GM19023 (cell line): ENCODE data around the gene RABEP2.
"Not testable (repeated sequence)": the region's sequence is repeated elsewhere in the genome, so short reads cannot be mapped to it uniquely, and the experiment has no call there.

Experiments used
- ATAC-seq: cut with Tn5 transposase; IDR thresholded peaks from one replicate; pipeline ENCODE4 v1.9.1; 2021; ENCODE audit warnings: mild to moderate bottlenecking, moderate library complexity; ENCODE audit not compliant: unreplicated experiment

The RABEP2 gene

DNA sequence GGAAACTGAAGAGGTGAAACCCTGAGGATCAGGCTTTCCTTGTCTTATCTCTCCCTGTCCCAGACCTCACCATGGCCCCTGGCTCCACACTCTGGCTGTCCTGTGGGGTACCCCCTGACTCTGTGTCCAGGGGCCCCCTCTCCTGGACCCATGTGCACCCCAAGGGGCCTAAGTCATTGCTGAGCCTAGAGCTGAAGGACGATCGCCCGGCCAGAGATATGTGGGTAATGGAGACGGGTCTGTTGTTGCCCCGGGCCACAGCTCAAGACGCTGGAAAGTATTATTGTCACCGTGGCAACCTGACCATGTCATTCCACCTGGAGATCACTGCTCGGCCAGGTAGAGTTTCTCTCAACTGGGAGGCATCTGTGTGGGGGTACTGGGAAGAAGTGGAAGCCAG lies 8.1 kb upstream of the RABEP2 start:
- no peak for ATAC-seq

DNA sequence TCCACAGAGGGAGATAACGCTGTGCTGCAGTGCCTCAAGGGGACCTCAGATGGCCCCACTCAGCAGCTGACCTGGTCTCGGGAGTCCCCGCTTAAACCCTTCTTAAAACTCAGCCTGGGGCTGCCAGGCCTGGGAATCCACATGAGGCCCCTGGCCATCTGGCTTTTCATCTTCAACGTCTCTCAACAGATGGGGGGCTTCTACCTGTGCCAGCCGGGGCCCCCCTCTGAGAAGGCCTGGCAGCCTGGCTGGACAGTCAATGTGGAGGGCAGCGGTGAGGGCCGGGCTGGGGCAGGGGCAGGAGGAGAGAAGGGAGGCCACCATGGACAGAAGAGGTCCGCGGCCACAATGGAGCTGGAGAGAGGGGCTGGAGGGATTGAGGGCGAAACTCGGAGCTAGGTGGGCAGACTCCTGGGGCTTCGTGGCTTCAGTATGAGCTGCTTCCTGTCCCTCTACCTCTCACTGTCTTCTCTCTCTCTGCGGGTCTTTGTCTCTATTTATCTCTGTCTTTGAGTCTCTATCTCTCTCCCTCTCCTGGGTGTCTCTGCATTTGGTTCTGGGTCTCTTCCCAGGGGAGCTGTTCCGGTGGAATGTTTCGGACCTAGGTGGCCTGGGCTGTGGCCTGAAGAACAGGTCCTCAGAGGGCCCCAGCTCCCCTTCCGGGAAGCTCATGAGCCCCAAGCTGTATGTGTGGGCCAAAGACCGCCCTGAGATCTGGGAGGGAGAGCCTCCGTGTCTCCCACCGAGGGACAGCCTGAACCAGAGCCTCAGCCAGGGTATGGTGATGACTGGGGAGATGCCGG lies 7.5 kb upstream of the RABEP2 start:
- ATAC-seq: no peak

DNA sequence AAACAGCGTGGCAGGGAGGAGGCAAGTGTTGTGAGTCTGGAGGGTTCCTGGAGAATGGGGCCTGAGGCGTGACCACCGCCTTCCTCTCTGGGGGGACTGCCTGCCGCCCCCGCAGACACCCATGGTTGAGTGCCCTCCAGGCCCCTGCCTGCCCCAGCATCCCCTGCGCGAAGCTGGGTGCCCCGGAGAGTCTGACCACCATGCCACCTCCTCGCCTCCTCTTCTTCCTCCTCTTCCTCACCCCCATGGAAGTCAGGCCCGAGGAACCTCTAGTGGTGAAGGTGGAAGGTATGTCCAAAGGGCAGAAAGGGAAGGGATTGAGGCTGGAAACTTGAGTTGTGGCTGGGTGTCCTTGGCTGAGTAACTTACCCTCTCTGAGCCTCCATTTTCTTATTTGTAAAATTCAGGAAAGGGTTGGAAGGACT lies 6.8 kb upstream of the RABEP2 start, which contains the start of gene CD19:
Gene CD19, plus strand, starts transcription at position 171 of the 425 bp plus-strand sequence. Its CDS starts 30 bp downstream, at position 201.
- ATAC-seq: no peak

DNA sequence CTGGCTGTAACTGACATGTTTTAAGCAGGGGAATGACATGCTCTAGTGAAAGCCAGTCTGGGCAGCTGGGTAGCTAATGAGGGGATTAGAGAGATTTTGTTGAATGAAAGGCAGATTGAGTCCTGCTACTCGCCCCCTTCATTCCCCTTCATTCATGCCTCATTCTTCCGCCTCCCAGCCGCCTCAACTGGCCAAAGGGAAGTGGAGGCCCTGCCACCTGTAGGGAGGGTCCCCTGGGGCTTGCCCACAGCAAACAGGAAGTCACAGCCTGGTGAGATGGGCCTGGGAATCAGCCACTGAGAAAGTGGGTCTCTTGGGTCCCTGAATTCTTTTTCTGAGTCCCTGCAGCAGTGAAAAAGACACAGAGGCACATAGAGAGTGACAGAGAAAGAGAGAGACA lies 5.6 kb upstream of the RABEP2 start:
- no peak for ATAC-seq

DNA sequence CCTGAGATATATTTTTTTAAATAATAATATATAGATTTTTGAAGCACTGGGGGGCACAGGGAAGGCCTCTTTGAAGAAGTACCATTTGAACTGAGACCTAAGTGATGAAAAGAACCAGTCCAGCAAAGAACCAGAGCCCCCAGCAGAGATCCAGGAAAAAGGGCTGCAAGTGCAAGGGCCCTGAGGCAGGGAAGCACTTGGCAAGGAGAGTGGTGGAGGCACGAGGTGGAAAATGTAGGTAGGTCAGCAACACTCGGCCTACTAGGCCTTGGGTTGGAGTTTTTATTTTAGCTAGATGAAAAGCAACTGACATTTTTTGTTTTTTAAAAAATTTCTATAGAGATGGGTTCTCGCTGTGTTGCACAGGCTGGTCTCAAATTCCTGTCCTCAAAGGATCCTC lies 5.2 kb upstream of the RABEP2 start:
- ATAC-seq: no peak

DNA sequence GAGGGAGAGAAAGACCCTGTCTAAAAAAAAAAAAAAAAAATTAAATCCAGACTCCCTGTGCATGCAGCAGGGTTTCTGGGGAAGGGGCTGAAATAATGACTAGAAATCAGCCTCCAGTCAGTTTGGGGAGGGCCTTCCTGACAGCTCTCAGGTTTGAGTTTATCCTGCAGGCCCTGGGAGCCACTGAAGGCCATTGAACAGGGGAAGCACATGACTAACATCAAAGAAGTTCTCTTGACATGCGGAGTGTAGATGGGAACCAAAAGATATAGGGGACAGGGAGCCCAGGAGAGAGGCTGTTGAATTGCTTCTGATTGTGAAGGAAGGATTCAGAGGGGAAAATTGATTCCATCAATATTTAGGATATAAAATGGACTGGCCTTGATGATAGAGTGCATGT lies 2.8 kb upstream of the RABEP2 start:
- no peak for ATAC-seq

DNA sequence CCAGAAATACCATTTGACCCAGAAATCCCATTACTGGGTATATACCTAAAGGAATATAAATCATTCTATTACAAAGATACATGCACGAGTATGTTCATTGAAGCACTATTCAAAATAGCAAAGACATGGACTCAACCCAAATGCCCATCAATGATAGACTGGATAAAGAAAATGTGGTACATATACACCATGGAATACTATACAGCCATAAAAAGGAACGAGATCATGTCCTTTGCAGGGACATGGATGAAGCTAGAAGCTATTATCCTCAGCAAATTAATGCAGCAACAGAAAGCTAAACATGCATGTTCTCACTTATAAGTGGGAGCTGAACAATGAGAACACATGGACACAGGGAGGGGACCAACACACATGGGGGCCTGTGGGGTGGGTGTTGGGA lies 1.2 kb upstream of the RABEP2 start:
- not testable (repeated sequence) for ATAC-seq

DNA sequence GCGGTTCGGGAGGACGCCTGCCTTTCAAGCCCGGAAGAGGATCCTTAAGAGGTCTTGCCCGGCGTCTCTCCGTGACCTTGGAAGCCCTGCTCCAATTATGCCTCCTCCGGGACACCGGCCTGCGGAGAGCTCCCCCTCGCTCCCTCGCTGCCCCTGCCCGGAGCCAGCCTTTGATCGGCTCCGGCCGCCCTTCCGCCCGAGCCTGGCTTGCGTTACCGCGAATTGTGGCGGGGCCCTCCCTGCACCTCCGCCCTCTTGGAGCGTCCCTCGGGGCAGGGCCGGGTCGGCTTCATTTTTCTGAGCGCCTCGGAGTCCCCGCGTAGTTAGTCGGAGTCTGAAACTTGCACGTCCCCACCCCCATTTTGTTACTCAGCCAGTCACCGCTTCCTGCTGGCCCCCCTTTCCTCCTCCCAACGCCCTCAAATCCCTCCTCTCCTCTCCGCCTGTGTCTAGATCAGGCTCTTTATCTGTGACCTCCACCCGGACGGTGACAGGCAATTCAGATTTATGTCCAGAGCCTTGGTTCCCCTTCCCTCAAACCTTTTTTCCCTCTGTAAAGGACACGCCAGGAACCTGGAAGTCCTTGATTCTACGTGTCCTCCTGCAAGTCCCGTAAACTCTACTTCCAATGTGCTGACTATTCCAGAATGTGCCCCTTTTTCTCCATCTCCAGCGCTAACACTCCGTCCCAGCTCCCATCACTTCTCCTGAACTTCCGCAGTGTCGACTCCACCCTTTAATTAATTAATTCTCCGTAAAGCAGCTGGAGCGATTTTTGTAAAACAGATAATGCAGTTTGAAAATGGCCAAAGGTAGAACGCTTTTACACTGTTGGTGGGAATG lies 569 bp upstream of the RABEP2 start:
- ATAC-seq: peak; percentile 24

DNA sequence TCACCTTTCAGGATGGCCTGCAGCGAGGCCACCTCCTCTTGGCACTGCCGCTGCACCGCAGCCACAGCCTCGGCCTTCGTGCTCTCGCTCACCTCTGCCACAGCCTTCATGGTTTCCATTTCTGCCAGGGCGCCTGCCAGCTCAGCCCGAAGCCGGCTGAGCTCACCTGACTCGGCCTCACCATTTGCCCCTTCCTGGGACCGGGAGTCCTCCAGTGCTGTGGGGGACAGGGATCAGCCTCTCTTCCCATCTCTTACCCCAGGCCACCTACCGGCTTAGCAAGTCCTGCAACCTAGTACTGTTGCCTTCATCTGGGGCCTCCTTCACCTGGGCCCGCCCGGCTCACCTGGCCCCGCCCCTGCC lies 658 bp downstream of the RABEP2 start:
- ATAC-seq: no peak

DNA sequence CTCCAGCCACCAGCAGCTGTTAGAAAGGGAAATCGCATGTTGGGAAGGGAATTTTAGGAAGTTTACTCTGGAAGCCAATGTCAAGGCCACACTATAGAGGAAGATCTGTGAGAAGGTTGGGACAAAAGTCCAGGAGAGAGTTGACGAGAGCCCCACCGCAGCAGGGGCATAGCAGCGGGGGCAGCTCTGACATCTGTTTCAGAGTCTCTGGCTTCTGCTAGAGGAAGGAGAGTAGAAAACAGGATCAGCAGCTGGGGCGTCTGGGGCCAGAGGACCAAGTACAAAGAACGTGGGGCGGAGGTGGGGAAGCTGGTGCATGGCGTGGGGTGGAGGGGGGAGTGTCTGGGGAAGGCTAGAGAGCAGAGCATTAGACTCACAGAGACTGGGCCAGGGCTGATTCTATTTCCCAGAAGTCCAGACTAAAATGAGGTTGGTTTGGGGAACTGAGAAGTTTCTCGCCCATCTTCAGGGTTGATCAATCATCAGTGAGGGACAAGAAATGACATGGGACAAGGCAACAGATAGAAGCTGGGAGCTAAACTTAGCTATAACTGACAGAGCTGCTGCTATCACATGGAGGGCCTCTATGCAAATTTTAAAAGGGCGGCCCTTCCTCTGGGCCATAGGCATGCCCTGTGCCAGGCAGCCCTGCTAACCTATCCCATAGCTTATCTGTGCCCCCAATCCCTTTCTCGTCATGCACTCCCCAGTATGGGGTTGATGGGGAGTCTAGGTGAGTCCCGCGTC lies 1.2 kb downstream of the RABEP2 start:
- peak; percentile 46 for ATAC-seq

DNA sequence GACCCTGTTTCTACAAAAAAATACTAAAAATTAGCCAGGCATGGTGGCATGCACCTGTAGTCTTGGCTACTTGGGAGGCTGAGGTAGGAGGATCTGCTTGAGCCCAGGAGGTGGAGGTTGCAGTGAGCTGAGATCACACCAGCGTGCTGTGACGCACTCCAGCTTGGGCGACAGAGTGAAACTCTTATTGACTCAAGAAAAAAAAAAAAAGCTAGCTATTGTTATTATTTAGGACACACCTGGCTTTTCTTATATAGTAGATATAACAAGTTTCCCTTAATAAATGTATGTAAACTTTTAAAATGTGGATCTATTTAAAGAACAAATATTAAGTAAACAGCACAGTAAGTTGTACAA lies 1.8 kb downstream of the RABEP2 start:
- ATAC-seq: no peak

DNA sequence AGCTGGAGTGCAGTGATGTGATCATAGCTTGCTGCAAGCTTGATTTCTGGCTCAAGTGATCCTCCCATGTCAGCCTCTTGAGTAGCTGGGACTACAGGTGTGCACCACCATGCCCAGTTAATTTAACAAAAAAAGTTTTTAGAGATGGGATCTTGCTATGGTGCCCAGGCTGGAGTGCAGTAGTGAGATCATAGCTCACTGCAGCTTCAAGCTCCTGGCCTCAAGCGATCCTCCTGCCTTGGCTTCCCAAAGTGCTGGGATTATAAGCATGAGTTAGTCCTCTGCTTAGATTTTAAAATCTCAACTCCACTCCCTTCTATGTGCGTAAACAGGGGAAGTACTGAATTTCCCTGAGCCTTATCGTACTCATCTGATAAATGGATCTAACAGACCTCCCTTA lies 6.3 kb downstream of the RABEP2 start:
- no peak for ATAC-seq

DNA sequence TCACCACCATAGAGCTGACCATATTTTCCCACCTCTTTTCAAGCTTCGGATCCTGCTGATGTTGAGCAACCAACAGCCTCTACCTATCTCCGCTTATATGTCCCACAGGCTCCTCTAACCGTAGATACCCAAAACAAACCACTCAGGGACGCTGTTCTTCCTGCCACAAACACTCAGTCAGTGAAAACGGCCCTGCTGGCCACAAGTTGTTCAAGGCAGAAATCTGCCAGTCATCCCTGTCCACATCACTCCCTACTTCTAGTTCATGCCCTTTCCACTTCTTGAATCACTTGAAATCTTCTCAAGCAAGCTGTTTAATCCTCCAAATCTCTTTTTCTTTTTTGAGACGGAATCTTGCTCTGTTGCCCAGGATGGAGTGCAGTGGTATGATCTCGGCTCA lies 7.9 kb downstream of the RABEP2 start:
- ATAC-seq: no peak

DNA sequence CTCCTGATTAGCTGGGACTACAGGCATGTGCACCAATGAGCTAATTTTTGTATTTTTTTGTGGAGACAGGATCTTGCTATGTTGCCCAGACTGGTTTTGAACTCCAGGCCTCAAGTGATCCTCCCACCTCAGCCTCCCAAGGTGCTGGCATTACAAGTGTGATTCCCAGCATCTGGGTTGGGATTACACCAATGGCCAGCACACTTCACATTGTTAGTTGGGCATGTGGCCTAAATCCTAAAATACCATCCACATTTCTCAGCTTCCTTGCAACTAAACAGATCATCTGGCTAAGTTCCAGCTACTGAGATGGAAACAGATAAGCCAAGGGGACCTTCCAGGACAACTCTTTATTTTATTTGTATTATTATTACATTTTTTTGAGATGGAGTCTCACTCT lies 9.9 kb downstream of the RABEP2 start:
- no peak for ATAC-seq

DNA sequence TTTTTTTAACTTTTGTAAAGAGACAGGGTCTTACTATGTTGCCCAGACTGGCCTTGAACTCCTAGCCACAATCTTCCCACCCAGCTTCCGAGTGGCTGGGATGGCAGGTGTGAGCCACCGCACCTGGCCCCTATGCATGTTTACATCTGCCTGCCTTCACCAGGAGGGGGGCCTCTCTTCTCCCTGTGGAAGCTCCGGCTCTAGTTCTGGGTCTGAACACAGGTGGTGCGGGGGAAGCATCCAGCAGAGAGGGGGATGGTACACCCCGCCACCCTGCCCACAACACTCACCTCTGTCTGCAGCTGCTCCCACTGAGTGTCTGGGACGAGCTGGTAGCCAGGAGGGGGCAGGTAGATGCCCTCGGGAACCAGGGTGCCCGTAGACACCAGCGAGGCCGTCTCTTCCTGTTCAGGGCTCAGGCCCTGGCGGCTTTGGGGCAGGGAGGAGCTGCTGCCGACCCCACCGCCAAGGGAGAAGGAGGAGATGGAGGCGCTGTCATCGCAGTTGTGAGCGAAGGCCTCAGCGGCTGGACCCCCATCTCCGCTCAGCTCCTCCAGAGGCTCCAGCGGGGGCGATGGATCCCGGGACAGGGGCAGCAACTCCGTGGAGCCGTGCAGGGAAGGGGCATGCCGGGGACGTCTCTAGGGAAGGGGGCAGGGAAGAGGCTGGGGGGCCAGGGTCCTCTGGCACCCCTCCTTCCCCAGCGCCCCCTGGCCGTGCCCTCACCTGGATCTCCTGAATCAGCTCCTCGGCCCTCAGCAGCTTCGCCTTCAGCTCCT lies 10.9 kb downstream of the RABEP2 start:
- ATAC-seq: no peak

DNA sequence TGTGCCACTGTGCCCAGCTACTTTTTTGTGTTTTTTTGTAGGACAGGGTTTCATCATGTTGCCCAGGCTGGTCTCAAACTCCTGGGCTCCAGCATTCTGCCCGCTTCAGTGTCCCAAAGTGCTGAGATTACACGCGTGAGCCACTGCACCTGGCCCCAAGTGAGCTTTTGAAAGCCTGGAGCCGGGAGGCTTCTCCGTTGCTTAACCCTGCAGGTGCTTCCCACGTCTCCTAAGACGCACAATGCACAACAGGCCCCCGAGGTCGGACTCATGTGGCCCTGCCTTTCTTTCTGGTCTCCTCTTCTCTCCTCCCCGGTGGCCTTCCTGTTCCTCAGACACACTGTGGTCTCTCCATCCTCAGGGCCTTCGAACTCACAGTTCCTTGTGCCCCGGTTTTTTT lies 12.5 kb downstream of the RABEP2 start:
- ATAC-seq: no peak

DNA sequence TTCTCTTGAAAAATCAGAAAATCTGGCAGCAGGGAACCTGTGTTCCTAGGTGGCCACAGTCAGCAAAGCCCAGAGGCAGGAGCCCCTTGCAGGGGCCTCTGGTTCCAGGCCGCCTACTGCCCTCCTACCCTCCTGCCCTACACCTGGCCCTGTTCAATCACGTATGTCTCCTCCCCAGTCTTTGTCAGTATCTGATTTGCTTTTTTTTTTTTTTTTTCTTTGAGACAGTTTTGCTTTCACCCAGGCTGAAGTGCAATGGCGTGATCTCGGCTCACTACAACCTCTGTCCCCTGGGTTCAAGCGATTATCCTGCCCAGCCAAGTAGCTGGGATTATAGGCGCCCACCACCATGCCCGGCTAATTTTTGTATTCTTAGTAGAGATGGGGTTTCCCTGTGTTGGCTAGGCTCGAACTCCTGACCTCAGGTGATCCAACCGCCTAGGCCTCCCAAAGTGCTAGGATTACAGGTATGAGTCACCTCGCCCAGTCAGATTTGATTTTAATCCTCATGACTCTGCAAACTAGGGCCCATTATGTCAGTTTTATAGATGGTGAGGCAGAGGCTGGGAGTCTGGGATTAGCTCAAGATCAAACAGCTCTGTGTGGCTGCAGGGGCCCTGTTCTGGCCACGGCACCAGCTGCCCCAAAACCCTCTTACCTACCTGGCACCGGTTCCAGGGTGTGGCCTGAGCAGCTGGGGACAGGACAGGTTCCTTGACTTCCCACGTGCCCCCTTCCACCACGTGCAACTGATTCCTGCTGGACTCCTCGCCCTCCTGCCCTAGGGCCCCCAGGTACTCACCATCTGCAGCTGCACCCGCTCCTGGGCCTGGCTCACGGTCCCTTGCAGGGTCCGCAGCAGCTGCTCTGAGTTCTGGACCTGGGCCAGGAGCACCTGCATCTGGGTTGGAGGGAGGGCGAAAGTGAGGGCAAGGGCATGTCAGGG lies 14.7 kb downstream of the RABEP2 start:
- ATAC-seq: no peak

DNA sequence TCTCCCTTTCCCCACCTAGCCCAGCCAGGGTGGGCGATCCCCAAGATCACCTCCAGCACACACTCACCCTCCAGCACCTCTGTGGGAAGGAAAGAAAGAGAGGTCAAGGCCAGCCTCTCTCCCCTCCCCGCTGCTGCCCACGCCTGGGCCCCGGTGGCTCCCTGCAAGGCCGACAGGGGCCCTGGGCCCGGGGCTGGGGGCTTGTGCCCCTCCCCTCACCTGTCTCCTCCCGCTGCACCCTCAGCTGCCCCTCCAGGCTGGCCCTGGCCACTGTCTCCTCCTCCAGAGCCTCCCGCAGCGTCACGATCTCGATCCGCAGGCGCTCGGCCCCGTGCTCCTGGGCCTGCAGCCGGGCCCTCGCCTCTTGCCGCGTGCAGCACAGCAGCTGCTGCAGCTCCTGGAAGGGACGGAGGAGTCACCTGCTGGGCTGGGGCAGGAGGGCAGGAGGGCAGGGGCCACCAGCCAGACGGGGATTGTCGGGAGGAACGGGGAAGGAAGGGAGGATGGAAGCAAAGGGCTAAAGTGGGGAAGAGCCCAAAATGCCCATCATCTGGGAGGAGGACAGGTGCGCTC lies 19.2 kb downstream of the RABEP2 start:
- ATAC-seq: no peak

DNA sequence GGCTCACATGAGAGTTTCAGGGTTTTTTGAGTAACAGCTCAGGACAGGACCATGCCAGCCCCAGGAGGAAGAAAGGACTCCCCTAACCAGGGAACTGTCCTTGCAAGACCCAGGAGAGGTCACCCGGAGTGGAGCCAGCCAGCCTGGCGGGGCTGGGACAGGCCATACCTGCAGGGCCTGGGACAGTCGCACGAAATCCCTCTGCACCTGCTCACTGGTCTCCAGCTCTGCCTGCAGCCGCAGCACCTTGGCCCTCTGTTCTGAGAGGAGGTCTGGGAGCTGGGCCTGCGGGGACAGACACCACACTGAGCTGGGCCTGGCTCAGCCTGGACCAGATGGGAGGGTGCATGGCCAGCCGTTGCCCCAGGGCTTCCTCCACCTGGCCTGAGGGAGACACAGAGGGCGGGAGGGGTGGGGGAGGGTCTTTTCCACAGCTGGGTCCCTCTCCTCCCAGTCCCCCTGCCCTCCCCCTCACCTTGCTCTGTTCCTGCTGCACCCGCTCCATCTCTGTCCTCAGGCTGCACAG lies 19.7 kb downstream of the RABEP2 start:
- ATAC-seq: no peak
